AG04450 (cell line): Measurements from ENCODE around the gene WNT6. TPM values are rescaled to one million over a fixed set of nuclear protein-coding genes. Genes with fewer than 3 reads are reported as not detected.

ENCODE experiments used
- CTCF ChIA-PET: fragments of 300-600, 350-600 bp; formaldehyde crosslinking; extraction: SDS; loops from one replicate; lab custom pipeline; 2022; ENCODE audit warnings: antibody characterized with exemption, inconsistent platforms; lab: Charles Lee
- POLR2A ChIA-PET: fragments of 350-600 bp; formaldehyde crosslinking; extraction: SDS; loops from one replicate; lab custom pipeline; 2021; ENCODE audit warnings: antibody characterized with exemption, inconsistent platforms; lab: Yijun Ruan, JAX
- DNase-seq: peaks from one replicate; pipeline ENCODE4 v3.0.0-alpha.2; 2011; ENCODE audit warnings: low read depth, low spot score
- H3K27ac ChIP-seq: one replicate; pipeline ENCODE4 v1.5.1; 2012; ENCODE audit warnings: low read depth, low read length, control low read depth
- H3K27me3 ChIP-seq: one replicate; pipeline ENCODE4 v1.6.0; 2012; ENCODE audit warnings: low read length; ENCODE audit not compliant: control insufficient read depth, insufficient read depth
- H3K4me3 ChIP-seq: 2 replicates; pipeline ENCODE4 v1.5.1; 2011; ENCODE audit warnings: mild to moderate bottlenecking, low read depth, low read length, control low read depth
- H3K9me3 ChIP-seq: 2 replicates; pipeline ENCODE4 v1.5.1; 2012; ENCODE audit warnings: low read length; ENCODE audit not compliant: control insufficient read depth, insufficient read depth
- polyA plus RNA-seq: library from polyadenylated mRNA; depleted of rRNA; stranded (reverse); fragments of >200 nt; gene quantifications from 2 replicates; pipeline ENCODE4 v1.2.3, GENCODE V29; 2011
- TF ChIP-seq, protein P1 (sequence below): IDR thresholded peaks from 2 replicates; pipeline ENCODE4 v1.5.1; 2011; ENCODE audit warnings: low read depth, low read length, control low read depth, inconsistent platforms

WNT6 gene
- polyA plus RNA-seq, 1 experiment = not detected

DNA sequence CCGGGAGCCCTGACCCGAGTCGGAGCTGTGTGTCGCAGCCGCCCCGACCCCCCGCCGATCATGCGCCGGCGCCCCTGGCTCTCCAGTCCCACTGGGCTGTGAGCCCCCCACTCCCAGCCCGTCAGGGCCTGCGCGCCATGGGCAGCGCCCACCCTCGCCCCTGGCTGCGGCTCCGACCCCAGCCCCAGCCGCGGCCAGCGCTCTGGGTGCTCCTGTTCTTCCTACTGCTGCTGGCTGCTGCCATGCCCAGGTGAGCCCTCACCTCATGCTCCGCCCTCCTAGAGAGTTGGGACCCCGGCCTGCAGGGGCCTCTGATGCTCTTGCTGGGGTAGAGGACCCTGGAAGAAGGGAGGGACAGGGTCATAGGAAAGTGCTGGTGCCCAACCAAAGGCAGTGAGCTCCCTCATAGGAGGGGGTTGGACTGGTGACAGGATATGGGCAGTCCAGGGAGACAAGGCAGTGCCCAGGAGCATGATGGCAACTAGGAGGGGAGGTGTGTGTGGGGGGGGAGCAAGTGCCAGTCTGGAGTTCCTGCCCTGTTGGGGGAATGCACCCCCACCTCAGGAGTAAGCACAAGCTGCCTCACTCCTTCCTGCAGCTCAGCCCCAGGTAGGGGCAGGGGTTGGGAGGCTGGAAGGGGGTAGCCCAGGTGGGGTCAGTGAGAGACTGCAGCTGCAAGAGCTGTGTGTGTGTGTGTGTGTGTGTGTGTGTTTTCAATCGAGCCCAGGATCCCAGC, 21.4 kb downstream of the WNT6 start:
- CTCF ChIA-PET = interaction anchor here (8.9 kb wide), 1 partner anchor 16 kb away, joined by 127 read pairs; no protein-coding TSS in a partner anchor
- H3K4me3 ChIP-seq = no peak overlapping the region
- no peaks in the 10 kb centered on the region; the same call in 1 of the 2 replicates for H3K9me3 ChIP-seq
- TF ChIP-seq, protein P1, sequence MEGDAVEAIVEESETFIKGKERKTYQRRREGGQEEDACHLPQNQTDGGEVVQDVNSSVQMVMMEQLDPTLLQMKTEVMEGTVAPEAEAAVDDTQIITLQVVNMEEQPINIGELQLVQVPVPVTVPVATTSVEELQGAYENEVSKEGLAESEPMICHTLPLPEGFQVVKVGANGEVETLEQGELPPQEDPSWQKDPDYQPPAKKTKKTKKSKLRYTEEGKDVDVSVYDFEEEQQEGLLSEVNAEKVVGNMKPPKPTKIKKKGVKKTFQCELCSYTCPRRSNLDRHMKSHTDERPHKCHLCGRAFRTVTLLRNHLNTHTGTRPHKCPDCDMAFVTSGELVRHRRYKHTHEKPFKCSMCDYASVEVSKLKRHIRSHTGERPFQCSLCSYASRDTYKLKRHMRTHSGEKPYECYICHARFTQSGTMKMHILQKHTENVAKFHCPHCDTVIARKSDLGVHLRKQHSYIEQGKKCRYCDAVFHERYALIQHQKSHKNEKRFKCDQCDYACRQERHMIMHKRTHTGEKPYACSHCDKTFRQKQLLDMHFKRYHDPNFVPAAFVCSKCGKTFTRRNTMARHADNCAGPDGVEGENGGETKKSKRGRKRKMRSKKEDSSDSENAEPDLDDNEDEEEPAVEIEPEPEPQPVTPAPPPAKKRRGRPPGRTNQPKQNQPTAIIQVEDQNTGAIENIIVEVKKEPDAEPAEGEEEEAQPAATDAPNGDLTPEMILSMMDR = no peak
- no peak for DNase-seq
- H3K27ac ChIP-seq = no peak overlapping the region
- H3K27me3 ChIP-seq = peaks cover 85% of the 10 kb centered on the region
- POLR2A ChIA-PET = no interaction called here

DNA sequence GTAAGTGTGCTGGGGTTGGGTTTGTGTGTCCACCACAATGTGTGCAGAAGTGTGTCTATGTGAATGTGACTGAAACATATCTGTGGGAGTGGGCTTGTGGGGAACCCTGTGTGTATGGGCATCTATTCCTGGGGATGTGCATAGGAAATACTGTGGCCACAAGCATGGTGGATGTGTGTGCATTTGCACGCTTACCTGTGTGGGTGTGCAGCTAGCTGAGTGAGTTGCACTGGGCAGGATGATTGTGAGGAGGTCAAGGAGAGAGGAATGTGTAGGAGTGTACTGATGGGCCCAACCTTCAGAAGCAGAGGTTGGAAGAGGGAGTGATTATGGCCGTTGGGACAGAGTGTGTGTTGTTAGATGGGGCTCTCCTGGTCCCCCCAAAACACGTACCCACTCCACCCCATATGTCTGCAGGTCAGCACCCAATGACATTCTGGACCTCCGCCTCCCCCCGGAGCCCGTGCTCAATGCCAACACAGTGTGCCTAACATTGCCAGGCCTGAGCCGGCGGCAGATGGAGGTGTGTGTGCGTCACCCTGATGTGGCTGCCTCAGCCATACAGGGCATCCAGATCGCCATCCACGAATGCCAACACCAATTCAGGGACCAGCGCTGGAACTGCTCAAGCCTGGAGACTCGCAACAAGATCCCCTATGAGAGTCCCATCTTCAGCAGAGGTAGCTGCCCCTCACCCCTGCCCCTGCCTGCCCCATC, 22.3 kb downstream of the WNT6 start:
- peaks cover 84% of the 10 kb centered on the region for H3K27me3 ChIP-seq
- ChIA-PET POLR2A (no interaction called here), CTCF (interaction anchor here (8.9 kb wide), 1 partner anchor 15 kb away, joined by 127 read pairs; no protein-coding TSS in a partner anchor)
- DNase-seq = no peak
- no peaks in the 10 kb centered on the region; the same call in 1 of the 2 replicates for H3K9me3 ChIP-seq
- H3K4me3 ChIP-seq = no peak overlapping the region
- TF ChIP-seq, protein P1 = no peak
- no peak overlapping the region for H3K27ac ChIP-seq

DNA sequence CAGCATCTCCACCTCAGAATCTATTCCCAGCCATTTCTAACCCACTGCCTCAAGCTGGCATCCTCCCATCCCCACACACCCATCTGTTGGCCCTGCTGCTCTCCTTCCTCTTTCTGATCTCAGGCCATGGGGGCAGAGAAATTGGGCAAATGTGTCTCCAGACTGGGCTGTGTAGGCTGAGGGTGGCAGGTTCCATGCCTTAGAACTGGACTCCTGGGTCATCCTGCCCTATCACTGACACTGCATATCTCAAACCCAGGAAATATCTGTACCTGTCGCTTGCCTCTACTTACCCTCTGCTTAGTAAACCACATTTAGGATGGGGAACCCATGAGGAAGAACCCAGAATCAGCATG, 22.8 kb downstream of the WNT6 start:
- peaks cover 84% of the 10 kb centered on the region for H3K27me3 ChIP-seq

DNA sequence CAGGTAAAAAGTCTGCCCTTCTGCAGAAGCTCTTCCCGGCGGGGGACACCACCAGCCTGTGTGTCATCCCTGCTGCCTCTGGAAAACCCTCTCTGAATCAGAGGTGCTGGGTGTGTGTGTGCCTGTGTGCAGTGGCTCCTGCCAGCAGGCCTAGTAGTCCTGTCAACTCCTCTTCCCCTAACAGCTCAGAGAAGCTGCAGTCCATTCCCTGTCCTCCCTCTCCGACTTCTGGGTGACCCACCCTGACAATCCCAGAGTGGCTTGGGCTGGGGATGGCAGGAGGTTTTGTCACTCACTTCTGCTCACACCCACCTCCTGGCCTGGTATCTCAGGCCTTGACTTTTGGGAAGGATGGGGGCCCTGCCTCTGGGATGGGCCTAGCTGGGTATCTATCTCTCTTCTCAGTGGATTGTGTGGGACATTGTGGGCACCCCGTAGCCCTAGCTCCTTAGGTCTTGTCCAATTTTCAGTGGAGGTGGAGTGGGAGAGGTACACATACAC, 23.3 kb downstream of the WNT6 start:
- TF ChIP-seq, protein P1 = no peak
- ChIA-PET POLR2A (no interaction called here), CTCF (no interaction called here)
- no peak overlapping the region for H3K27ac ChIP-seq
- H3K4me3 ChIP-seq = no peak overlapping the region
- no peak for DNase-seq
- peaks cover 85% of the 10 kb centered on the region for H3K27me3 ChIP-seq
- no peaks in the 10 kb centered on the region; the same call in 1 of the 2 replicates for H3K9me3 ChIP-seq

More for the DNA sequence above, 22.8 kb downstream of the WNT6 start:
- no peak overlapping the region for H3K27ac ChIP-seq
- no peaks in the 10 kb centered on the region; the same call in 1 of the 2 replicates for H3K9me3 ChIP-seq
- no peak overlapping the region for H3K4me3 ChIP-seq
- POLR2A ChIA-PET = no interaction called here
- no peak for DNase-seq
- CTCF ChIA-PET = no interaction called here
- TF ChIP-seq, protein P1 = no peak
